Lung (tissue), 5 donors: ENCODE results near the gene N4BP2L1. TPM values are rescaled to one million over a fixed set of nuclear protein-coding genes. Genes with fewer than 3 reads are reported as not detected.

Source experiments
- polyA plus RNA-seq, 2 donors: library from polyadenylated mRNA; stranded (reverse); fragments of 200-250 nt; gene quantifications; one replicate each; pipeline ENCODE4 v1.2.1, GENCODE V29; 2013
- small RNA-seq: library from RNA; depleted of rRNA; stranded (forward); fragments of <200 nt; gene quantifications from one replicate; pipeline ENCODE3, GENCODE V24; 2014; ENCODE audit warnings: low replicate concordance
- total RNA-seq, 2 donors: library from RNA; depleted of rRNA in 1 of 2; stranded (reverse); fragments of >200 nt in 1 of 2; gene quantifications; one replicate each; pipeline ENCODE4 v1.2.1, GENCODE V29; 2014 to 2021
- donor health status: Bipolar disorder and iron deficiency.
- donor health status: healthy.
- donor health status: DM: yes; HTN: yes; CAD: no.

N4BP2L1 gene
- total and polyA plus RNA-seq, 4 donors: 12.4 to 81.8 (median 17.1) TPM

Small RNAs within 50 kb of the gene (small RNA-seq; reads per million reads assigned to genes)
- gene RF00190: not detected

Other genes with a start within 250 kb of the N4BP2L1 start
- not detected for gene ZAR1L, start 112.8 kb downstream of the N4BP2L1 start, total RNA-seq
- not detected for gene ZAR1L, start 112.8 kb downstream of the N4BP2L1 start, polyA plus RNA-seq
- 10 to 100 TPM in 1 of 2 donors, 1 to 10 TPM in 1; 3.7 to 12.8 TPM for gene BRCA2, start 112.6 kb downstream of the N4BP2L1 start, total RNA-seq
- 1 to 10 TPM in 1 of 2 donors, under 1 TPM in 1; 0.85 to 1.1 TPM for gene BRCA2, start 112.6 kb downstream of the N4BP2L1 start, polyA plus RNA-seq
- gene N4BP2L2, start 110.7 kb upstream of the N4BP2L1 start, total RNA-seq: 100 to 1,000 TPM in 1 of 2 donors, 10 to 100 TPM in 1; 87.5 to 402 TPM
- gene N4BP2L2, start 110.7 kb upstream of the N4BP2L1 start, polyA plus RNA-seq: 10 to 100 TPM; 41.1 to 62.6 TPM
- gene PDS5B, start 158.3 kb upstream of the N4BP2L1 start, total RNA-seq: 100 to 1,000 TPM in 1 of 2 donors, 10 to 100 TPM in 1; 31.0 to 111 TPM
- gene PDS5B, start 158.3 kb upstream of the N4BP2L1 start, polyA plus RNA-seq: 1 to 10 TPM; 5.3 to 7.7 TPM